Measurements from ENCODE around the gene FBXO46.

GRCh38 chr19:45717983-45718650 is 12.6 kb downstream of the FBXO46 start:
- no peak for TF ChIP-seq JUND (IDR thresholded peaks at IDR 0.05)
- TF ChIP-seq, protein P1, sequence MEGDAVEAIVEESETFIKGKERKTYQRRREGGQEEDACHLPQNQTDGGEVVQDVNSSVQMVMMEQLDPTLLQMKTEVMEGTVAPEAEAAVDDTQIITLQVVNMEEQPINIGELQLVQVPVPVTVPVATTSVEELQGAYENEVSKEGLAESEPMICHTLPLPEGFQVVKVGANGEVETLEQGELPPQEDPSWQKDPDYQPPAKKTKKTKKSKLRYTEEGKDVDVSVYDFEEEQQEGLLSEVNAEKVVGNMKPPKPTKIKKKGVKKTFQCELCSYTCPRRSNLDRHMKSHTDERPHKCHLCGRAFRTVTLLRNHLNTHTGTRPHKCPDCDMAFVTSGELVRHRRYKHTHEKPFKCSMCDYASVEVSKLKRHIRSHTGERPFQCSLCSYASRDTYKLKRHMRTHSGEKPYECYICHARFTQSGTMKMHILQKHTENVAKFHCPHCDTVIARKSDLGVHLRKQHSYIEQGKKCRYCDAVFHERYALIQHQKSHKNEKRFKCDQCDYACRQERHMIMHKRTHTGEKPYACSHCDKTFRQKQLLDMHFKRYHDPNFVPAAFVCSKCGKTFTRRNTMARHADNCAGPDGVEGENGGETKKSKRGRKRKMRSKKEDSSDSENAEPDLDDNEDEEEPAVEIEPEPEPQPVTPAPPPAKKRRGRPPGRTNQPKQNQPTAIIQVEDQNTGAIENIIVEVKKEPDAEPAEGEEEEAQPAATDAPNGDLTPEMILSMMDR (IDR thresholded peaks at IDR 0.05; ENCODE audit: low read depth, low read length, missing input control), result no peak

Data from liver (tissue), 3 donors.